ENCODE measurements around the gene PPP1R9A.

Gene PPP1R9A

GRCh38 chr7:94890216-94890615, 17.2 kb upstream of the PPP1R9A start:
- no peaks in the 10 kb centered on the region for H3K79me2 ChIP-seq (ENCODE audit: insufficient read depth, low read length)
- no peak overlapping the region for H3K27ac ChIP-seq (ENCODE audit: low read length)
- H3K27me3 ChIP-seq (ENCODE audit: insufficient read depth, low read length, poor library complexity) = no peaks in the 10 kb centered on the region
- no peak overlapping the region for H3K4me2 ChIP-seq (ENCODE audit: insufficient read depth, low read length)
- H4K20me1 ChIP-seq (ENCODE audit: insufficient read depth, low read length) = no peaks in the 10 kb centered on the region
- no peak overlapping the region for H3K9ac ChIP-seq (ENCODE audit: low read depth, low read length)
- no peak overlapping the region for H3K4me3 ChIP-seq (ENCODE audit: low read depth in 1 of 2, low read length in 2 of 2)
- TF ChIP-seq CTCF (IDR thresholded peaks at IDR 0.05; ENCODE audit: borderline replicate concordance, extremely low read depth, low read length, poor library complexity, severe bottlenecking) (no peak), EZH2 (IDR thresholded peaks at IDR 0.05; ENCODE audit: borderline replicate concordance, low read depth, low read length, severe bottlenecking) (no peak)
- no peaks in the 10 kb centered on the region for H3K36me3 ChIP-seq (ENCODE audit: insufficient read depth, low read length)
- no peaks in the 10 kb centered on the region for H3K4me1 ChIP-seq (ENCODE audit: insufficient read depth, low read length)
- no peak for ATAC-seq (ENCODE audit: insufficient read depth, low read depth)
- H2AFZ ChIP-seq (ENCODE audit: low read depth, low read length) = no peak overlapping the region
- DNase-seq = no peak
- H3K9me3 ChIP-seq (ENCODE audit: insufficient read depth, low read length, severe bottlenecking) = no peaks in the 10 kb centered on the region

- H3K27ac ChIP-seq (ENCODE audit: low read length) = no peak overlapping the region
- H3K79me2 ChIP-seq (ENCODE audit: insufficient read depth, low read length) = no peaks in the 10 kb centered on the region
- H3K27me3 ChIP-seq (ENCODE audit: insufficient read depth, low read length, poor library complexity) = no peaks in the 10 kb centered on the region
- H3K9me3 ChIP-seq (ENCODE audit: insufficient read depth, low read length, severe bottlenecking) = no peaks in the 10 kb centered on the region
- H3K4me2 ChIP-seq (ENCODE audit: insufficient read depth, low read length) = no peak overlapping the region
- no peak overlapping the region for H2AFZ ChIP-seq (ENCODE audit: low read depth, low read length)
- TF ChIP-seq CTCF (IDR thresholded peaks at IDR 0.05; ENCODE audit: borderline replicate concordance, extremely low read depth, low read length, poor library complexity, severe bottlenecking) = no peak
- DNase-seq (no peak), ATAC-seq (ENCODE audit: insufficient read depth, low read depth) (no peak)
- no peaks in the 10 kb centered on the region for H3K36me3 ChIP-seq (ENCODE audit: insufficient read depth, low read length)
- H4K20me1 ChIP-seq (ENCODE audit: insufficient read depth, low read length) = no peaks in the 10 kb centered on the region
- no peak overlapping the region for H3K9ac ChIP-seq (ENCODE audit: low read depth, low read length)
- H3K4me3 ChIP-seq (ENCODE audit: low read depth in 1 of 2, low read length in 2 of 2) = no peak overlapping the region
- no peaks in the 10 kb centered on the region for H3K4me1 ChIP-seq (ENCODE audit: insufficient read depth, low read length)
Measured at GRCh38 chr7:94893661-94894060, 13.7 kb upstream of the PPP1R9A start.

GRCh38 chr7:94897541-94897940, 9.9 kb upstream of the PPP1R9A start:
- no peaks in the 10 kb centered on the region for H3K27me3 ChIP-seq (ENCODE audit: insufficient read depth, low read length, poor library complexity)
- no peak overlapping the region for H2AFZ ChIP-seq (ENCODE audit: low read depth, low read length)
- no peak overlapping the region for H3K4me2 ChIP-seq (ENCODE audit: insufficient read depth, low read length)
- no peaks in the 10 kb centered on the region for H3K9me3 ChIP-seq (ENCODE audit: insufficient read depth, low read length, severe bottlenecking)
- ATAC-seq (ENCODE audit: insufficient read depth, low read depth) (no peak), DNase-seq (no peak)
- no peaks in the 10 kb centered on the region for H3K79me2 ChIP-seq (ENCODE audit: insufficient read depth, low read length)
- TF ChIP-seq EZH2 (IDR thresholded peaks at IDR 0.05; ENCODE audit: borderline replicate concordance, low read depth, low read length, severe bottlenecking) (no peak), CTCF (IDR thresholded peaks at IDR 0.05; ENCODE audit: borderline replicate concordance, extremely low read depth, low read length, poor library complexity, severe bottlenecking) (no peak)
- no peaks in the 10 kb centered on the region for H3K36me3 ChIP-seq (ENCODE audit: insufficient read depth, low read length)
- no peaks in the 10 kb centered on the region for H3K4me1 ChIP-seq (ENCODE audit: insufficient read depth, low read length)
- no peak overlapping the region for H3K4me3 ChIP-seq (ENCODE audit: low read depth in 1 of 2, low read length in 2 of 2)
- no peak overlapping the region for H3K9ac ChIP-seq (ENCODE audit: low read depth, low read length)
- no peaks in the 10 kb centered on the region for H4K20me1 ChIP-seq (ENCODE audit: insufficient read depth, low read length)
- H3K27ac ChIP-seq (ENCODE audit: low read length) = no peak overlapping the region

GRCh38 chr7:94898340-94898739, 9.1 kb upstream of the PPP1R9A start:
- H2AFZ ChIP-seq (ENCODE audit: low read depth, low read length) = no peak overlapping the region
- no peak overlapping the region for H3K4me2 ChIP-seq (ENCODE audit: insufficient read depth, low read length)
- ATAC-seq (ENCODE audit: insufficient read depth, low read depth) (no peak), DNase-seq (no peak)
- H3K4me1 ChIP-seq (ENCODE audit: insufficient read depth, low read length) = no peaks in the 10 kb centered on the region
- no peaks in the 10 kb centered on the region for H3K79me2 ChIP-seq (ENCODE audit: insufficient read depth, low read length)
- no peak overlapping the region for H3K27ac ChIP-seq (ENCODE audit: low read length)
- no peak for TF ChIP-seq CTCF (IDR thresholded peaks at IDR 0.05; ENCODE audit: borderline replicate concordance, extremely low read depth, low read length, poor library complexity, severe bottlenecking)
- no peak for TF ChIP-seq EZH2 (IDR thresholded peaks at IDR 0.05; ENCODE audit: borderline replicate concordance, low read depth, low read length, severe bottlenecking)
- no peaks in the 10 kb centered on the region for H4K20me1 ChIP-seq (ENCODE audit: insufficient read depth, low read length)
- no peak overlapping the region for H3K9ac ChIP-seq (ENCODE audit: low read depth, low read length)
- H3K4me3 ChIP-seq (ENCODE audit: low read depth in 1 of 2, low read length in 2 of 2) = no peak overlapping the region
- no peaks in the 10 kb centered on the region for H3K9me3 ChIP-seq (ENCODE audit: insufficient read depth, low read length, severe bottlenecking)
- no peaks in the 10 kb centered on the region for H3K36me3 ChIP-seq (ENCODE audit: insufficient read depth, low read length)
- H3K27me3 ChIP-seq (ENCODE audit: insufficient read depth, low read length, poor library complexity) = no peaks in the 10 kb centered on the region
